Dermis blood vessel endothelial cell (primary cell): ENCODE data around the gene THAP3. TPM values are rescaled to one million over a fixed set of nuclear protein-coding genes. Genes with fewer than 3 reads are reported as not detected.
A peak's percentile ranks its signal among the peaks of the same experiment; 100 is the strongest.

ENCODE experiments used
- DNase-seq: peaks from one replicate; pipeline ENCODE4 v3.0.0; 2010
- total RNA-seq: library from RNA; depleted of rRNA; stranded (reverse); fragments of >200 nt; gene quantifications from 2 replicates; pipeline ENCODE4 v1.2.3, GENCODE V29; 2014

Gene THAP3
- total RNA-seq: 19.9 and 23.5 TPM in 2 replicates

GRCh38 chr1:6624710-6625583 lies at the start of gene THAP3:
THAP3 (plus strand) TSS chr1:6624868; CDS start chr1:6625219, 351 bp downstream.
- peak; percentile 91 for DNase-seq

GRCh38 chr1:6577831-6578525 lies 46.7 kb upstream of the THAP3 start:
- DNase-seq: no peak

GRCh38 chr1:6578624-6579373 lies 45.9 kb upstream of the THAP3 start:
- DNase-seq: no peak

GRCh38 chr1:6579374-6580118 lies 45.1 kb upstream of the THAP3 start, which contains the start of gene ZBTB48:
ZBTB48 (plus strand) TSS chr1:6579994; CDS start chr1:6580610, 616 bp downstream.
- DNase-seq: peak; percentile 98

GRCh38 chr1:6580119-6580592 lies 44.5 kb upstream of the THAP3 start:
- no peak for DNase-seq

GRCh38 chr1:6580593-6581409 lies 43.9 kb upstream of the THAP3 start:
- peak; percentile 37 for DNase-seq

- peak; percentile 64 for DNase-seq
These were observed 42.9 kb upstream of the THAP3 start for GRCh38 chr1:6581561-6582305.

GRCh38 chr1:6582370-6582769 lies 42.3 kb upstream of the THAP3 start:
- DNase-seq: no peak

GRCh38 chr1:6584126-6585080 lies 40.3 kb upstream of the THAP3 start:
- DNase-seq: peak; percentile 15

- DNase-seq: no peak
These were observed 39.5 kb upstream of the THAP3 start for GRCh38 chr1:6585081-6585722.

GRCh38 chr1:6585841-6586240 lies 38.8 kb upstream of the THAP3 start:
- DNase-seq: no peak

GRCh38 chr1:6586404-6586816 lies 38.3 kb upstream of the THAP3 start:
- no peak for DNase-seq

GRCh38 chr1:6587261-6588005 lies 37.2 kb upstream of the THAP3 start:
- no peak for DNase-seq

- DNase-seq: no peak
These were observed 36.4 kb upstream of the THAP3 start for GRCh38 chr1:6588128-6588892.

- DNase-seq: no peak
These were observed 35.7 kb upstream of the THAP3 start for GRCh38 chr1:6588893-6589520.

GRCh38 chr1:6590046-6590445 lies 34.6 kb upstream of the THAP3 start:
- no peak for DNase-seq

- DNase-seq: no peak
These were observed 33.4 kb upstream of the THAP3 start for GRCh38 chr1:6591222-6591621.
